ENCODE data around the gene TCF4. TPM values are rescaled to one million over a fixed set of nuclear protein-coding genes. Genes with fewer than 3 reads are reported as not detected.

TCF4 gene
- total and polyA plus RNA-seq, 2 experiments from 2014 or later: 77.7 to 89.2 TPM

- Histone ChIP-seq H3F3A (replicated peaks; ENCODE audit: low read depth) (0 out of 2 replicates have a peak, but pooled peaks cover 2% of the 10 kb centered on the region), H3K9me2 (ENCODE audit: insufficient read depth) (no peaks in the 10 kb centered on the region), H3K27ac (ENCODE audit: low read depth) (no peak overlapping the region), H3K4me2 (no peak overlapping the region), H3K79me2 (replicated peaks; ENCODE audit: insufficient read depth) (peaks cover 56% of the 10 kb centered on the region), H3K36me3 (ENCODE audit: insufficient read depth) (no peaks in the 10 kb centered on the region), H4K20me1 (replicated peaks; ENCODE audit: insufficient read depth) (no peaks in the 10 kb centered on the region), H2AFZ (no peak overlapping the region), H3K4me3 (no peak overlapping the region), H3K4me1 (ENCODE audit: insufficient read depth) (peaks cover 42% of the 10 kb centered on the region), H3K27me3 (ENCODE audit: insufficient read depth) (no peaks in the 10 kb centered on the region)
- no peak for DNase-seq (ENCODE audit: low spot score)
- peaks cover 3% of the 10 kb centered on the region for H3K27me3 Mint-ChIP-seq (ENCODE audit: insufficient read depth, low read depth, poor library complexity)
- no peaks in the 10 kb centered on the region for H3K36me3 Mint-ChIP-seq (ENCODE audit: low read depth)
- ATAC-seq: no peak
- no peak for TF ChIP-seq CREB1 (CRISPR knock-in tag; IDR thresholded peaks at IDR 0.05; ENCODE audit: low read depth)
- no peak for TF ChIP-seq STAT1 (IDR thresholded peaks at IDR 0.05; ENCODE audit: unreplicated experiment)
- TF ChIP-seq EZH2phosphoT487 (IDR thresholded peaks at IDR 0.05; ENCODE audit: unreplicated experiment): no peak
- no peak for TF ChIP-seq EZH2 (IDR thresholded peaks at IDR 0.05; ENCODE audit: low read depth, unreplicated experiment)
- TF ChIP-seq REST (IDR thresholded peaks at IDR 0.05; ENCODE audit: unreplicated experiment): no peak
- TF ChIP-seq ZNF114 (CRISPR knock-in tag; IDR thresholded peaks at IDR 0.05): no peak
- no peak for TF ChIP-seq POLR2AphosphoS5 (IDR thresholded peaks at IDR 0.05; ENCODE audit: low read depth)
- no peak for TF ChIP-seq ZNF462 (CRISPR knock-in tag; IDR thresholded peaks at IDR 0.05)
- no peak for TF ChIP-seq ZNF331 (CRISPR knock-in tag; IDR thresholded peaks at IDR 0.05; ENCODE audit: low read depth)
- TF ChIP-seq ETS1 (IDR thresholded peaks at IDR 0.05): no peak
- TF ChIP-seq JUNB (IDR thresholded peaks at IDR 0.05; ENCODE audit: unreplicated experiment): no peak
- no peak for TF ChIP-seq CTCF (conservative IDR thresholded peaks at IDR 0.05; ENCODE audit: low read depth in 2 of 2)
- no peak for TF ChIP-seq NANOG (IDR thresholded peaks at IDR 0.05; ENCODE audit: borderline replicate concordance)
- peaks cover 63% of the 10 kb centered on the region for H3K4me1 Mint-ChIP-seq
- no peak overlapping the region for H3K4me3 Mint-ChIP-seq
- no peak overlapping the region for H3K27ac Mint-ChIP-seq
- H3K9me3 Mint-ChIP-seq: no peaks in the 10 kb centered on the region
Observed at GRCh38 chr18:55307505-55307904, 280.5 kb downstream of the TCF4 start.

All from GM23338 (cell line).